Epithelial cell of proximal tubule (primary cell): ENCODE measurements around the gene PNLIPRP2. TPM values are rescaled to one million over a fixed set of nuclear protein-coding genes. Genes with fewer than 3 reads are reported as not detected.

Experiments
- DNase-seq: peaks from one replicate; pipeline ENCODE4 v3.0.0-alpha.2; 2011; ENCODE audit warnings: low read depth
- H3K4me3 ChIP-seq: 2 replicates; pipeline ENCODE4 v1.5.1; 2011; ENCODE audit warnings: low read depth, mild to moderate bottlenecking, low read length
- CTCF ChIP-seq: conservative IDR thresholded peaks from 2 replicates; pipeline ENCODE4 v1.5.1; 2012; ENCODE audit warnings: low read depth, mild to moderate bottlenecking, low read length
- total RNA-seq: library from RNA; depleted of rRNA; stranded (reverse); fragments of >200 nt; gene quantifications from 2 replicates; pipeline ENCODE4 v1.2.3, GENCODE V29; 2015

The PNLIPRP2 gene
- total RNA-seq, 1 donor from 2014 or later, result not detected

GRCh38 chr10:116593139-116593740, 27.5 kb upstream of the PNLIPRP2 start:
- no peak for TF ChIP-seq CTCF
- no peak for DNase-seq
- no peak overlapping the region for H3K4me3 ChIP-seq

- no peak for TF ChIP-seq CTCF
- H3K4me3 ChIP-seq, result no peak overlapping the region
- no peak for DNase-seq
Observed at GRCh38 chr10:116594525-116595035, 26.2 kb upstream of the PNLIPRP2 start.

- no peak for TF ChIP-seq CTCF
- H3K4me3 ChIP-seq, result no peak overlapping the region
- no peak for DNase-seq
Observed at GRCh38 chr10:116596062-116596461, 24.7 kb upstream of the PNLIPRP2 start.

- DNase-seq, result no peak
- no peak overlapping the region for H3K4me3 ChIP-seq
- no peak for TF ChIP-seq CTCF
Observed at GRCh38 chr10:116597543-116597942, 23.2 kb upstream of the PNLIPRP2 start.

- DNase-seq, result no peak
- H3K4me3 ChIP-seq, result no peak overlapping the region
- no peak for TF ChIP-seq CTCF
Observed at GRCh38 chr10:116598329-116598728, 22.4 kb upstream of the PNLIPRP2 start.

- DNase-seq, result no peak
- TF ChIP-seq CTCF, result no peak
- H3K4me3 ChIP-seq, result no peak overlapping the region
Observed at GRCh38 chr10:116599991-116600390, 20.8 kb upstream of the PNLIPRP2 start.
